K562 (cell line): ENCODE data around the gene KNG1. TPM values are rescaled to one million over a fixed set of nuclear protein-coding genes. Genes with fewer than 3 reads are reported as not detected.

ENCODE experiments used
- KLF10 ChIP-seq: fragments of 250-450 bp; sonication (Bioruptor Pico); IDR thresholded peaks from 2 replicates; pipeline ENCODE4 v1.6.1; 2021; ENCODE audit warnings: matching md5 sums
- POLR2H ChIP-seq: IDR thresholded peaks from 2 replicates; pipeline ENCODE4 v1.6.1; 2016; ENCODE audit warnings: missing genetic modification characterization, low read depth, mild to moderate bottlenecking, control low read depth, missing compliant biosample characterization, moderate library complexity
- TAF15 ChIP-seq: fragments of 200-400 bp; formaldehyde crosslinking; IDR thresholded peaks from 2 replicates; pipeline ENCODE4 v1.6.1; 2017; ENCODE audit warnings: mild to moderate bottlenecking, low read depth, low read length, moderate library complexity
- XRCC5 ChIP-seq: fragments of 200-400 bp; formaldehyde crosslinking; IDR thresholded peaks from 2 replicates; pipeline ENCODE4 v1.6.1; 2017; ENCODE audit warnings: low read depth, mild to moderate bottlenecking, low read length
- polyA plus RNA-seq, 8 experiments: library from polyadenylated mRNA; depleted of rRNA in 4 of 8; stranded (reverse) in 5 of 8; unstranded in 3 of 8; fragments of >200 nt; fragmentation: Nextera tagmentation in 2 of 8; fragmentation: Illumina TruSeq in 1 of 8; extraction: Ambion mirVana in 2 of 8; extraction: Trizol in 1 of 8; gene quantifications; 2 replicates each; pipeline versions ENCODE4 v1.2.1 to v1.2.3, GENCODE V29; 2011 to 2014; ENCODE audit warnings: inconsistent platforms in 1 of 8, missing spikeins in 1 of 8
- total RNA-seq, 7 experiments: library from RNA; depleted of rRNA in 6 of 7; stranded (reverse); fragments of >200 nt in 6 of 7; fragmentation: Illumina TruSeq in 2 of 7; extraction: Trizol in 2 of 7; gene quantifications; 2 replicates each; pipeline versions ENCODE4 v1.2.1 to v1.2.3, GENCODE V29; 2011 to 2021; ENCODE audit warnings: low replicate concordance in 1 of 7
- TF ChIP-seq, protein P1 (sequence below): fragments of 250-450 bp; sonication (Bioruptor Pico); IDR thresholded peaks from 2 replicates; pipeline ENCODE4 v1.8.0; 2022; ENCODE audit warnings: inconsistent platforms, mild to moderate bottlenecking, moderate library complexity, borderline replicate concordance
- TF ChIP-seq, protein P2 (sequence below): fragments of 450-650 bp; conservative IDR thresholded peaks from 2 replicates; pipeline ENCODE4 v1.6.1; 2016; ENCODE audit warnings: missing genetic modification characterization, low read depth, mild to moderate bottlenecking, control low read depth, missing compliant biosample characterization
- TF ChIP-seq, protein P3 (sequence below): fragments of 450-650 bp; IDR thresholded peaks from 2 replicates; pipeline ENCODE4 v1.6.1; 2016; ENCODE audit warnings: mild to moderate bottlenecking
- TF ChIP-seq, protein P4 (sequence below), 2 experiments: fragments of 450-650 bp in 1 of 2; sonication (generic) in 1 of 2; formaldehyde crosslinking in 1 of 2; IDR thresholded peaks; 2 replicates each; pipeline versions ENCODE4 v1.7.1 to v1.9.0; 2016 to 2022; ENCODE audit warnings: inconsistent platforms in 1 of 2, mild to moderate bottlenecking in 1 of 2, missing genetic modification reagents in 1 of 2
- TF ChIP-seq, protein P5 (sequence below): fragments of 200-800 bp; sonication (Bioruptor generic); IDR thresholded peaks from 2 replicates; pipeline ENCODE4 v1.6.1; 2017; ENCODE audit warnings: missing genetic modification characterization, missing compliant biosample characterization

KNG1 gene
- total and polyA plus RNA-seq, 9 of the 15 experiments (the other 6 are each of a cell fraction or from before 2014, with no cell fraction given), result 0.09 TPM; not detected in 8

DNA sequence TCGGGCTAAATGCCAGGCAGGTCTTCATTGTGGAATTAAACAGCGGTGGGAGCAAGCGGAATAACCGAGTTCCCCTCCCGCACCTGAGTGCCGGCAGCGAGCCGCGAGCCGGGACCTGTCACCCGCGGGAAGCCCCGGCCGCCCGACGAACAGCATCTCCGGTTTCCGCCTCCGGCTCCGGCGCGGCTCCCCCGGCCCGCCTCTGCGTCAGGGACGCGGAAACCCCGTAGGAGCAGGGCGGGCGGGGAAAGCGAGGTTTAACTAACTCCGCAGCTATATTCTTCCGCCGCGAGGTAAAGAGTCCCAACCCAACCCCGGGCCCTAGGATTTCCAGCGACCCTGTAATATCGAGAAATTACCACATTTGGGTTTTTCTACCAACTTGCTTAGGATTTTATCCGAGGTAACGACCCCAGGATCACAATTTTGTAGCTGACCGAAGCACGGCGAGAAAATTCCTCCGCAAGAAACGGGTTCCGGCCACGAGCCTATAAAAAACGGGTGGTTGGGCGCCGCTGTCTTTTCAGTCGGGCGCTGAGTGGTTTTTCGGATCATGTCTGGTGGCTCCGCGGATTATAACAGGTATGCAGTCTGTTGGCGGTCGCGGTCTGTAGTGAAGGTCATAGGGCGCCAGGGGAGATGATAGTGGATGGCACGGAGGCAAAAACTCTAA is 66.0 kb downstream of the KNG1 start, which contains the start of gene EIF4A2 (continued):
- TF ChIP-seq, protein P1, sequence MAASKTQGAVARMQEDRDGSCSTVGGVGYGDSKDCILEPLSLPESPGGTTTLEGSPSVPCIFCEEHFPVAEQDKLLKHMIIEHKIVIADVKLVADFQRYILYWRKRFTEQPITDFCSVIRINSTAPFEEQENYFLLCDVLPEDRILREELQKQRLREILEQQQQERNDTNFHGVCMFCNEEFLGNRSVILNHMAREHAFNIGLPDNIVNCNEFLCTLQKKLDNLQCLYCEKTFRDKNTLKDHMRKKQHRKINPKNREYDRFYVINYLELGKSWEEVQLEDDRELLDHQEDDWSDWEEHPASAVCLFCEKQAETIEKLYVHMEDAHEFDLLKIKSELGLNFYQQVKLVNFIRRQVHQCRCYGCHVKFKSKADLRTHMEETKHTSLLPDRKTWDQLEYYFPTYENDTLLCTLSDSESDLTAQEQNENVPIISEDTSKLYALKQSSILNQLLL (CRISPR knock-in tag), result no peak
- TF ChIP-seq, protein P2, sequence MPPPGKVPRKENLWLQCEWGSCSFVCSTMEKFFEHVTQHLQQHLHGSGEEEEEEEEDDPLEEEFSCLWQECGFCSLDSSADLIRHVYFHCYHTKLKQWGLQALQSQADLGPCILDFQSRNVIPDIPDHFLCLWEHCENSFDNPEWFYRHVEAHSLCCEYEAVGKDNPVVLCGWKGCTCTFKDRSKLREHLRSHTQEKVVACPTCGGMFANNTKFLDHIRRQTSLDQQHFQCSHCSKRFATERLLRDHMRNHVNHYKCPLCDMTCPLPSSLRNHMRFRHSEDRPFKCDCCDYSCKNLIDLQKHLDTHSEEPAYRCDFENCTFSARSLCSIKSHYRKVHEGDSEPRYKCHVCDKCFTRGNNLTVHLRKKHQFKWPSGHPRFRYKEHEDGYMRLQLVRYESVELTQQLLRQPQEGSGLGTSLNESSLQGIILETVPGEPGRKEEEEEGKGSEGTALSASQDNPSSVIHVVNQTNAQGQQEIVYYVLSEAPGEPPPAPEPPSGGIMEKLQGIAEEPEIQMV (tag), result no peak
- TF ChIP-seq, protein P3, sequence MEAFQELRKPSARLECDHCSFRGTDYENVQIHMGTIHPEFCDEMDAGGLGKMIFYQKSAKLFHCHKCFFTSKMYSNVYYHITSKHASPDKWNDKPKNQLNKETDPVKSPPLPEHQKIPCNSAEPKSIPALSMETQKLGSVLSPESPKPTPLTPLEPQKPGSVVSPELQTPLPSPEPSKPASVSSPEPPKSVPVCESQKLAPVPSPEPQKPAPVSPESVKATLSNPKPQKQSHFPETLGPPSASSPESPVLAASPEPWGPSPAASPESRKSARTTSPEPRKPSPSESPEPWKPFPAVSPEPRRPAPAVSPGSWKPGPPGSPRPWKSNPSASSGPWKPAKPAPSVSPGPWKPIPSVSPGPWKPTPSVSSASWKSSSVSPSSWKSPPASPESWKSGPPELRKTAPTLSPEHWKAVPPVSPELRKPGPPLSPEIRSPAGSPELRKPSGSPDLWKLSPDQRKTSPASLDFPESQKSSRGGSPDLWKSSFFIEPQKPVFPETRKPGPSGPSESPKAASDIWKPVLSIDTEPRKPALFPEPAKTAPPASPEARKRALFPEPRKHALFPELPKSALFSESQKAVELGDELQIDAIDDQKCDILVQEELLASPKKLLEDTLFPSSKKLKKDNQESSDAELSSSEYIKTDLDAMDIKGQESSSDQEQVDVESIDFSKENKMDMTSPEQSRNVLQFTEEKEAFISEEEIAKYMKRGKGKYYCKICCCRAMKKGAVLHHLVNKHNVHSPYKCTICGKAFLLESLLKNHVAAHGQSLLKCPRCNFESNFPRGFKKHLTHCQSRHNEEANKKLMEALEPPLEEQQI, result peak; percentile 97
- peak; percentile 99 for TF ChIP-seq POLR2H (tag)
- TF ChIP-seq, protein P4, sequence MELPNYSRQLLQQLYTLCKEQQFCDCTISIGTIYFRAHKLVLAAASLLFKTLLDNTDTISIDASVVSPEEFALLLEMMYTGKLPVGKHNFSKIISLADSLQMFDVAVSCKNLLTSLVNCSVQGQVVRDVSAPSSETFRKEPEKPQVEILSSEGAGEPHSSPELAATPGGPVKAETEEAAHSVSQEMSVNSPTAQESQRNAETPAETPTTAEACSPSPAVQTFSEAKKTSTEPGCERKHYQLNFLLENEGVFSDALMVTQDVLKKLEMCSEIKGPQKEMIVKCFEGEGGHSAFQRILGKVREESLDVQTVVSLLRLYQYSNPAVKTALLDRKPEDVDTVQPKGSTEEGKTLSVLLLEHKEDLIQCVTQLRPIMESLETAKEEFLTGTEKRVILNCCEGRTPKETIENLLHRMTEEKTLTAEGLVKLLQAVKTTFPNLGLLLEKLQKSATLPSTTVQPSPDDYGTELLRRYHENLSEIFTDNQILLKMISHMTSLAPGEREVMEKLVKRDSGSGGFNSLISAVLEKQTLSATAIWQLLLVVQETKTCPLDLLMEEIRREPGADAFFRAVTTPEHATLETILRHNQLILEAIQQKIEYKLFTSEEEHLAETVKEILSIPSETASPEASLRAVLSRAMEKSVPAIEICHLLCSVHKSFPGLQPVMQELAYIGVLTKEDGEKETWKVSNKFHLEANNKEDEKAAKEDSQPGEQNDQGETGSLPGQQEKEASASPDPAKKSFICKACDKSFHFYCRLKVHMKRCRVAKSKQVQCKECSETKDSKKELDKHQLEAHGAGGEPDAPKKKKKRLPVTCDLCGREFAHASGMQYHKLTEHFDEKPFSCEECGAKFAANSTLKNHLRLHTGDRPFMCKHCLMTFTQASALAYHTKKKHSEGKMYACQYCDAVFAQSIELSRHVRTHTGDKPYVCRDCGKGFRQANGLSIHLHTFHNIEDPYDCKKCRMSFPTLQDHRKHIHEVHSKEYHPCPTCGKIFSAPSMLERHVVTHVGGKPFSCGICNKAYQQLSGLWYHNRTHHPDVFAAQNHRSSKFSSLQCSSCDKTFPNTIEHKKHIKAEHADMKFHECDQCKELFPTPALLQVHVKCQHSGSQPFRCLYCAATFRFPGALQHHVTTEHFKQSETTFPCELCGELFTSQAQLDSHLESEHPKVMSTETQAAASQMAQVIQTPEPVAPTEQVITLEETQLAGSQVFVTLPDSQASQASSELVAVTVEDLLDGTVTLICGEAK (IDR thresholded peaks at IDR 0.05), result peak; percentile 83
- TF ChIP-seq, protein P4 (CRISPR knock-in tag; IDR thresholded peaks at IDR 0.05), result no peak; the same call in 1 of the 2 replicates
- TF ChIP-seq, protein P5, sequence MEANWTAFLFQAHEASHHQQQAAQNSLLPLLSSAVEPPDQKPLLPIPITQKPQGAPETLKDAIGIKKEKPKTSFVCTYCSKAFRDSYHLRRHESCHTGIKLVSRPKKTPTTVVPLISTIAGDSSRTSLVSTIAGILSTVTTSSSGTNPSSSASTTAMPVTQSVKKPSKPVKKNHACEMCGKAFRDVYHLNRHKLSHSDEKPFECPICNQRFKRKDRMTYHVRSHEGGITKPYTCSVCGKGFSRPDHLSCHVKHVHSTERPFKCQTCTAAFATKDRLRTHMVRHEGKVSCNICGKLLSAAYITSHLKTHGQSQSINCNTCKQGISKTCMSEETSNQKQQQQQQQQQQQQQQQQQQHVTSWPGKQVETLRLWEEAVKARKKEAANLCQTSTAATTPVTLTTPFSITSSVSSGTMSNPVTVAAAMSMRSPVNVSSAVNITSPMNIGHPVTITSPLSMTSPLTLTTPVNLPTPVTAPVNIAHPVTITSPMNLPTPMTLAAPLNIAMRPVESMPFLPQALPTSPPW (CRISPR knock-in tag), result peak; percentile 84
- no peak for TF ChIP-seq TAF15
- TF ChIP-seq XRCC5, result peak; percentile 97
- TF ChIP-seq KLF10, result 0 out of 2 replicates have a peak, but pooled peaks have one; percentile 4
